H1 (cell line): Measurements from ENCODE around the gene SIPA1L2. TPM values are rescaled to one million over a fixed set of nuclear protein-coding genes. Genes with fewer than 3 reads are reported as not detected.

Experiments used
- CTCF ChIA-PET: fragments of 300-600 bp; sonication (Branson Sonifier 250); formaldehyde crosslinking; loops from one replicate; lab custom pipeline; 2021; ENCODE audit not compliant: partially characterized antibody; lab: Charles Lee
- POLR2A ChIA-PET: fragments of 300-600 bp; sonication (Branson Sonifier 250); formaldehyde crosslinking; loops from one replicate; lab custom pipeline; 2021; ENCODE audit warnings: inconsistent platforms; ENCODE audit not compliant: partially characterized antibody; lab: Charles Lee
- DNase-seq, 2 experiments: peaks; one replicate each; pipeline versions ENCODE4 v3.0.0 to v3.0.0-alpha.2; 2010 to 2022; ENCODE audit warnings: low spot score in 2 of 2, low read depth in 1 of 2, mixed read lengths in 1 of 2
- FAIRE-seq: peaks from 2 replicates; lab custom pipeline; 2011; peaks lifted over from hg19 to GRCh38; lab: Jason Lieb, UNC
- H2AFZ ChIP-seq: 2 replicates; pipeline ENCODE4 v1.8.1; 2012; ENCODE audit warnings: low read length, inconsistent platforms
- H2AK5ac ChIP-seq: 2 replicates; pipeline ENCODE4 v1.6.1; 2013; ENCODE audit warnings: low read depth, low read length
- H2BK120ac ChIP-seq: replicated peaks from 2 replicates; pipeline ENCODE3; 2013; ENCODE audit warnings: low read depth, low read length, inconsistent platforms
- H2BK12ac ChIP-seq: 2 replicates; pipeline ENCODE4 v1.6.1; 2013; ENCODE audit warnings: low read depth, low read length
- H2BK15ac ChIP-seq: 2 replicates; pipeline ENCODE4 v1.6.1; 2013; ENCODE audit warnings: low read length
- H2BK20ac ChIP-seq: 2 replicates; pipeline ENCODE4 v1.6.1; 2013; ENCODE audit warnings: low read length
- H2BK5ac ChIP-seq: 2 replicates; pipeline ENCODE4 v1.6.1; 2013; ENCODE audit warnings: low read depth, low read length
- H3K14ac ChIP-seq: 2 replicates; pipeline ENCODE4 v1.6.1; 2013; ENCODE audit warnings: inconsistent platforms; ENCODE audit not compliant: insufficient read length
- H3K18ac ChIP-seq: 2 replicates; pipeline ENCODE4 v1.6.1; 2013; ENCODE audit warnings: low read length; ENCODE audit errors: extremely low read depth
- H3K23ac ChIP-seq: 2 replicates; pipeline ENCODE4 v1.6.1; 2013; ENCODE audit warnings: inconsistent platforms; ENCODE audit not compliant: insufficient read length
- H3K23me2 ChIP-seq: 2 replicates; pipeline ENCODE4 v1.6.1; 2013; ENCODE audit warnings: low read depth, low read length
- H3K27ac ChIP-seq: 2 replicates; pipeline ENCODE4 v1.6.1; 2011; ENCODE audit warnings: low read depth, low read length, inconsistent platforms
- H3K27me3 ChIP-seq, 4 experiments: replicated peaks in 1 of 4; 1 replicate in 1 of 4; 2 replicates in 3 of 4; pipeline versions ENCODE4 v1.6.1 to v1.8.1; 2011 to 2013; ENCODE audit warnings: low read length in 3 of 4, mild to moderate bottlenecking in 3 of 4, inconsistent platforms in 2 of 4, mixed read lengths in 2 of 4, moderate library complexity in 1 of 4; ENCODE audit not compliant: control insufficient read depth in 3 of 4, insufficient read depth in 3 of 4; ENCODE audit errors: extremely low read depth in 1 of 4
- H3K36me3 ChIP-seq, 4 experiments: 2 replicates each; pipeline versions ENCODE4 v1.6.1 to v1.8.1; 2011 to 2013; ENCODE audit warnings: mild to moderate bottlenecking in 4 of 4, low read length in 3 of 4, moderate library complexity in 2 of 4, control low read depth in 1 of 4, inconsistent platforms in 1 of 4; ENCODE audit not compliant: insufficient read depth in 4 of 4, control insufficient read depth in 2 of 4
- H3K4ac ChIP-seq: replicated peaks from 2 replicates; pipeline ENCODE3; 2013; ENCODE audit warnings: low read length, low read depth, mixed read lengths, inconsistent platforms; ENCODE audit not compliant: insufficient read length
- H3K4me1 ChIP-seq, 4 experiments: replicated peaks in 1 of 4; 1 replicate in 1 of 4; 2 replicates in 3 of 4; pipeline versions ENCODE4 v1.6.1 to v1.8.1; 2011 to 2013; ENCODE audit warnings: low read length in 3 of 4, inconsistent platforms in 2 of 4, mixed read lengths in 1 of 4; ENCODE audit not compliant: insufficient read depth in 4 of 4, control insufficient read depth in 3 of 4
- H3K4me2 ChIP-seq, 2 experiments: 2 replicates each; pipeline versions ENCODE4 v1.6.1 to v1.8.1; 2011 to 2013; ENCODE audit warnings: low read depth in 2 of 2, low read length in 2 of 2, control low read depth in 1 of 2, inconsistent platforms in 1 of 2, mild to moderate bottlenecking in 1 of 2; ENCODE audit not compliant: insufficient read depth in 1 of 2
- H3K4me3 ChIP-seq, 4 experiments: fragments of 200-600, 300-600 bp in 1 of 4; sonication (generic), shearing (Covaris generic), sonication (Bioruptor Twin) in 1 of 4; 2 replicates each; pipeline versions ENCODE4 v1.5.1 to v1.8.1; 2011 to 2016; ENCODE audit warnings: low read length in 4 of 4, low read depth in 3 of 4, control low read depth in 2 of 4, inconsistent platforms in 2 of 4, mild to moderate bottlenecking in 2 of 4, mixed read lengths in 1 of 4, moderate library complexity in 1 of 4; ENCODE audit not compliant: insufficient read depth in 2 of 4; ENCODE audit errors: extremely low read depth in 1 of 4
- H3K56ac ChIP-seq: replicated peaks from 2 replicates; pipeline ENCODE3; 2013; ENCODE audit warnings: low read depth, mild to moderate bottlenecking, mixed read lengths, low read length, inconsistent platforms; ENCODE audit not compliant: insufficient read length
- H3K79me1 ChIP-seq: 2 replicates; pipeline ENCODE4 v1.6.1; 2013; ENCODE audit warnings: low read depth, low read length, control low read depth
- H3K79me2 ChIP-seq, 2 experiments: 2 replicates each; pipeline versions ENCODE4 v1.6.1 to v1.8.1; 2012 to 2013; ENCODE audit warnings: low read length in 2 of 2, mild to moderate bottlenecking in 2 of 2, inconsistent platforms in 1 of 2; ENCODE audit not compliant: insufficient read depth in 2 of 2, control insufficient read depth in 1 of 2
- H3K9ac ChIP-seq, 4 experiments: replicated peaks in 1 of 4; 1 replicate in 1 of 4; 2 replicates in 3 of 4; pipeline versions ENCODE4 v1.6.1 to v1.8.1; 2011 to 2013; ENCODE audit warnings: low read depth in 3 of 4, low read length in 3 of 4, control low read depth in 2 of 4, mild to moderate bottlenecking in 2 of 4, moderate library complexity in 2 of 4, inconsistent platforms in 1 of 4; ENCODE audit errors: extremely low read depth in 1 of 4
- H3K9me3 ChIP-seq, 2 experiments: 2 replicates each; pipeline versions ENCODE4 v1.6.1 to v1.8.1; 2012 to 2013; ENCODE audit warnings: mild to moderate bottlenecking in 2 of 2, moderate library complexity in 2 of 2, control low read depth in 1 of 2, inconsistent platforms in 1 of 2, low read depth in 1 of 2, low read length in 1 of 2, mixed read lengths in 1 of 2; ENCODE audit not compliant: insufficient read depth in 2 of 2
- H4K20me1 ChIP-seq, 2 experiments: replicated peaks in 1 of 2; 2 replicates each; pipeline versions ENCODE3 to v1.8.1; 2011 to 2013; ENCODE audit warnings: inconsistent platforms in 2 of 2, low read length in 2 of 2, mild to moderate bottlenecking in 1 of 2; ENCODE audit not compliant: insufficient read depth in 2 of 2, control insufficient read depth in 1 of 2
- H4K5ac ChIP-seq: 2 replicates; pipeline ENCODE4 v1.6.1; 2013; ENCODE audit warnings: low read length, low read depth, mixed read lengths, inconsistent platforms; ENCODE audit not compliant: insufficient read length
- H4K8ac ChIP-seq: 2 replicates; pipeline ENCODE4 v1.8.0; 2013; ENCODE audit warnings: mild to moderate bottlenecking, moderate library complexity, low read length, inconsistent platforms; ENCODE audit not compliant: insufficient read depth; ENCODE audit errors: extremely low read depth
- H4K91ac ChIP-seq: replicated peaks from 2 replicates; pipeline ENCODE3; 2013; ENCODE audit warnings: low read length, mixed read lengths, inconsistent platforms; ENCODE audit not compliant: insufficient read length
- CTCF ChIP-seq, 3 experiments: IDR thresholded peaks; 1 replicate in 2 of 3; 2 replicates in 1 of 3; pipeline versions ENCODE4 v1.5.1 to v1.6.1; 2011; ENCODE audit warnings: low read length in 3 of 3, mild to moderate bottlenecking in 3 of 3, inconsistent platforms in 2 of 3, low read depth in 1 of 3, moderate library complexity in 1 of 3; ENCODE audit not compliant: insufficient read depth in 1 of 3; ENCODE audit errors: control extremely low read depth in 1 of 3
- POU5F1 ChIP-seq: IDR thresholded peaks from 2 replicates; pipeline ENCODE4 v1.6.1; 2011; ENCODE audit warnings: low read depth, mild to moderate bottlenecking, low read length, moderate library complexity
- RAD21 ChIP-seq, 2 experiments: IDR thresholded peaks in 1 of 2; conservative IDR thresholded peaks in 1 of 2; 2 replicates each; pipeline ENCODE4 v1.6.1; 2011; ENCODE audit warnings: low read depth in 2 of 2, low read length in 2 of 2, improper control_type of control experiment in 1 of 2, inconsistent platforms in 1 of 2, mild to moderate bottlenecking in 1 of 2, moderate library complexity in 1 of 2
- WGBS, 2 experiments: shearing (Covaris generic) in 1 of 2; methylation state at CpG; one replicate each; pipeline versions ENCODE4 v1.1.6 to v1.1.7; 2013 to 2015; ENCODE audit warnings: low lambda C conversion rate in 2 of 2, mixed read lengths in 2 of 2, inconsistent platforms in 1 of 2, low coverage in 1 of 2, missing lambda C conversion rate in 1 of 2; ENCODE audit not compliant: insufficient replicate concordance in 2 of 2, insufficient coverage in 1 of 2, insufficient read length in 1 of 2; ENCODE audit errors: extremely low coverage in 1 of 2, missing lambda C conversion rate in 1 of 2; 5-methylcytosine and 5-hydroxymethylcytosine counted together
- polyA plus RNA-seq, 7 experiments: library from polyadenylated mRNA; depleted of rRNA in 3 of 7; stranded (reverse) in 5 of 7; unstranded in 2 of 7; fragments of >200 nt in 5 of 7; fragments of 200-250 nt in 2 of 7; gene quantifications; 1 replicate in 5 of 7; 2 replicates in 1 of 7; 4 replicates in 1 of 7; pipeline versions ENCODE4 v1.2.1 to v1.2.3, GENCODE V29; 2011 to 2013; ENCODE audit warnings: missing spikeins in 2 of 7, mixed read lengths in 2 of 7
- total RNA-seq: library from RNA; stranded (reverse); fragmentation: NEBNext Ultra II Directional; extraction: Animal tissue kit (Norgen Biotek cat#: 25700); gene quantifications from 2 replicates; pipeline ENCODE4 v1.2.1, GENCODE V29; 2021

The SIPA1L2 gene
- total and polyA plus RNA-seq, 2 of the 8 experiments (the other 6 are each of a cell fraction or from before 2014, with no cell fraction given): 7.7 to 13.2 TPM

GRCh38 chr1:232635778-232636356, 5.9 kb upstream of the SIPA1L2 start:
- H3K79me2 ChIP-seq: no peaks in the 10 kb centered on the region
- H3K23me2 ChIP-seq: no peaks in the 10 kb centered on the region
- H3K23ac ChIP-seq: no peak overlapping the region
- no peak overlapping the region for H3K4me2 ChIP-seq
- H4K20me1 ChIP-seq: no peaks in the 10 kb centered on the region
- no peak overlapping the region for H2AK5ac ChIP-seq
- no peak overlapping the region for H2BK120ac ChIP-seq
- H4K8ac ChIP-seq: no peak overlapping the region
- H3K14ac ChIP-seq: no peak overlapping the region
- no peaks in the 10 kb centered on the region for H3K36me3 ChIP-seq
- no peak overlapping the region for H2BK5ac ChIP-seq
- H4K91ac ChIP-seq: no peak overlapping the region
- no peak overlapping the region for H2AFZ ChIP-seq
- H3K9me3 ChIP-seq: no peaks in the 10 kb centered on the region
- FAIRE-seq: no peak
- no peak overlapping the region for H3K27ac ChIP-seq
- peak in 2 of 3 experiments; percentile 38 to 63; a peak in 2 of 4 replicates for TF ChIP-seq CTCF (IDR thresholded peaks at IDR 0.05; ENCODE audit: control extremely low read depth in 1 of 3, insufficient read depth in 1 of 3, low read depth in 1 of 3, low read length in 3 of 3)
- TF ChIP-seq POU5F1: no peak
- TF ChIP-seq RAD21 (IDR thresholded peaks at IDR 0.05 in 1 of 2, conservative IDR thresholded peaks at IDR 0.05 in 1 of 2; ENCODE audit: low read depth in 2 of 2, low read length in 2 of 2): peak; percentile 63 to 74
- H4K5ac ChIP-seq: no peak overlapping the region
- 23% methylated on average over 3 of the region's 3 CpGs; no CpG with 5 or more reads in 1 of the 2 experiments for WGBS, 2 experiments
- H3K4me3 ChIP-seq: no peak overlapping the region
- H3K4ac ChIP-seq: no peak overlapping the region
- no peak overlapping the region for H2BK15ac ChIP-seq
- no peak overlapping the region for H2BK20ac ChIP-seq
- no peak for DNase-seq
- POLR2A ChIA-PET: no interaction called here
- H3K27me3 ChIP-seq: peaks cover 0 to 9% (median 3%) of the 10 kb centered on the region in 4 experiments; a peak in 5 of 7 replicates
- CTCF ChIA-PET: interaction anchor here (0.8 to 1.9 kb wide), 5 partner anchors 11 to 209 kb away, joined by 3 to 9 read pairs (median 4); no protein-coding TSS in a partner anchor
- H3K4me1 ChIP-seq: no peaks in the 10 kb centered on the region
- H3K56ac ChIP-seq: no peak overlapping the region
- H3K9ac ChIP-seq: no peak overlapping the region
- H3K18ac ChIP-seq: no peak overlapping the region
- no peaks in the 10 kb centered on the region for H3K79me1 ChIP-seq
- no peak overlapping the region for H2BK12ac ChIP-seq
